ENCODE results near the gene KCTD7.
"Not testable (repeated sequence)": the region's sequence is repeated elsewhere in the genome, so short reads cannot be mapped to it uniquely, and the experiment has no call there.

Gene KCTD7

DNA sequence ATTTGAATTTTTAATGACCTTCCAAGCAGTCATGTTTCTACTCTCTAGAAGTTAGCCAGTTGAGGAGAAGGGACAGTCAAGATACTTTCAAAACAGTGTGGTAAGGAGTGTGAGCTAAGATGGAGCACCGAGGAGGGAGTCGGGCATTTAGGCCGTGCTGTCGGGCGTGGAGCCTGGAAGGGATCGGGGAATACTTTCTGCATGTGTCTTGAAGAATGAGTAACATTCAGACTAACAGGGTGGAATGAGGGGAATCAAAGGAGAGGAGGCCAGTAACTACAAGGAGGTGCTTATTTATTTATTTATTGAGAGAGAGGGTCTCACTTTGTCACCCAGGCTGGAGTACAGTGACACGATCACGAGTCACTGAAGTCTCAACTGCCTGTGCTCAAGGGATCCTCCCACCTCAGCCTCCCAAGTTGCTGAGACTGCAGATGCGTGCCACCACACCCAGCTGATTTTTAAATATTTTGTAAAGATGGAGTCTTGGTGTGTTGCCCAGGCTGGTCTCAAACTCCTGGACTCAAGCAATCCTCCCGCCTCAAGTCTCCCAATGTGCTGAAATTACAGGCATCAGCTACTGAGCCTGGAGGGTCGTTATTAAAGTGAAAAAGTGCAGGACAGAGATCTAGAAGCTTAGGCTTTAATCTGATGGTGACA, 27.3 kb downstream of the KCTD7 start:
- not testable (repeated sequence) for H2AFZ ChIP-seq (ENCODE audit: low read depth, low read length); ATAC-seq (ENCODE audit: insufficient read depth, low read depth); H4K20me1 ChIP-seq (ENCODE audit: insufficient read depth, low read length); H3K9ac ChIP-seq (ENCODE audit: low read depth, low read length); H3K27ac ChIP-seq (ENCODE audit: low read length); H3K27me3 ChIP-seq (ENCODE audit: insufficient read depth, low read length, poor library complexity); H3K9me3 ChIP-seq (ENCODE audit: insufficient read depth, low read length, severe bottlenecking); H3K36me3 ChIP-seq (ENCODE audit: insufficient read depth, low read length); DNase-seq
- peaks cover 64% of the 10 kb centered on the region for H3K79me2 ChIP-seq (ENCODE audit: insufficient read depth, low read length)
- H3K4me2 ChIP-seq (ENCODE audit: insufficient read depth, low read length), result peak overlapping the region; percentile 93; the same call in 1 of the 2 replicates
- H3K4me3 ChIP-seq (ENCODE audit: low read depth in 1 of 2, low read length in 2 of 2), result peak overlapping the region in 1 of 2 experiments; percentile 79; a peak in 2 of 4 replicates
- peaks cover 27% of the 10 kb centered on the region for H3K4me1 ChIP-seq (ENCODE audit: insufficient read depth, low read length)

DNA sequence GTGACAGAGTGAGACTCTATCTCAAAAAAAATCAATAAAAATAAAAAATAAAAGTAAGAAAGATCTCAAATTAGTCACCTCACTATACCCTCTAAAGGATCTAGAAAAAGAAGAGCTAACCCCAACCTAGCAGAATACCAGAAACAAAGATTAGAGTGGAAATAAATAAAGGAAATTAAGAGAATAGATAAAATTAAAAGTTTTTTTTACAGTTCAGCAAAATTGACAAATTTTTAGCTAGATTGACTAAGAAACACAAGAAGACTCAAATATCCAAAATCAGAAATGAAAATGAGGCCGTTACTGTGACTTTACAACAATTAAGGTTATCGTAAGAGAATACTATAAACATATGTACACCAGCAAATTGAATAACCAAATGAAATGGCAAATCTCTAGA, 29.1 kb downstream of the KCTD7 start:
- Histone ChIP-seq H3K4me2 (ENCODE audit: insufficient read depth, low read length) (no peak overlapping the region), H3K9me3 (ENCODE audit: insufficient read depth, low read length, severe bottlenecking) (no peaks in the 10 kb centered on the region), H3K79me2 (ENCODE audit: insufficient read depth, low read length) (peaks cover 74% of the 10 kb centered on the region), H3K9ac (ENCODE audit: low read depth, low read length) (no peak overlapping the region), H2AFZ (ENCODE audit: low read depth, low read length) (no peak overlapping the region), H3K36me3 (ENCODE audit: insufficient read depth, low read length) (peaks cover 4% of the 10 kb centered on the region), H3K4me1 (ENCODE audit: insufficient read depth, low read length) (peaks cover 27% of the 10 kb centered on the region), H4K20me1 (ENCODE audit: insufficient read depth, low read length) (peaks cover 14% of the 10 kb centered on the region; the same call in 1 of the 2 replicates), H3K27me3 (ENCODE audit: insufficient read depth, low read length, poor library complexity) (no peaks in the 10 kb centered on the region), H3K4me3 (ENCODE audit: low read depth in 1 of 2, low read length in 2 of 2) (no peak overlapping the region), H3K27ac (ENCODE audit: low read length) (no peak overlapping the region)
- TF ChIP-seq, protein P1, sequence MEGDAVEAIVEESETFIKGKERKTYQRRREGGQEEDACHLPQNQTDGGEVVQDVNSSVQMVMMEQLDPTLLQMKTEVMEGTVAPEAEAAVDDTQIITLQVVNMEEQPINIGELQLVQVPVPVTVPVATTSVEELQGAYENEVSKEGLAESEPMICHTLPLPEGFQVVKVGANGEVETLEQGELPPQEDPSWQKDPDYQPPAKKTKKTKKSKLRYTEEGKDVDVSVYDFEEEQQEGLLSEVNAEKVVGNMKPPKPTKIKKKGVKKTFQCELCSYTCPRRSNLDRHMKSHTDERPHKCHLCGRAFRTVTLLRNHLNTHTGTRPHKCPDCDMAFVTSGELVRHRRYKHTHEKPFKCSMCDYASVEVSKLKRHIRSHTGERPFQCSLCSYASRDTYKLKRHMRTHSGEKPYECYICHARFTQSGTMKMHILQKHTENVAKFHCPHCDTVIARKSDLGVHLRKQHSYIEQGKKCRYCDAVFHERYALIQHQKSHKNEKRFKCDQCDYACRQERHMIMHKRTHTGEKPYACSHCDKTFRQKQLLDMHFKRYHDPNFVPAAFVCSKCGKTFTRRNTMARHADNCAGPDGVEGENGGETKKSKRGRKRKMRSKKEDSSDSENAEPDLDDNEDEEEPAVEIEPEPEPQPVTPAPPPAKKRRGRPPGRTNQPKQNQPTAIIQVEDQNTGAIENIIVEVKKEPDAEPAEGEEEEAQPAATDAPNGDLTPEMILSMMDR (IDR thresholded peaks at IDR 0.05; ENCODE audit: borderline replicate concordance, extremely low read depth, low read length, poor library complexity, severe bottlenecking), result no peak
- TF ChIP-seq EZH2 (IDR thresholded peaks at IDR 0.05; ENCODE audit: borderline replicate concordance, low read depth, low read length, severe bottlenecking), result no peak
- DNase-seq (no peak), ATAC-seq (ENCODE audit: insufficient read depth, low read depth) (no peak)

DNA sequence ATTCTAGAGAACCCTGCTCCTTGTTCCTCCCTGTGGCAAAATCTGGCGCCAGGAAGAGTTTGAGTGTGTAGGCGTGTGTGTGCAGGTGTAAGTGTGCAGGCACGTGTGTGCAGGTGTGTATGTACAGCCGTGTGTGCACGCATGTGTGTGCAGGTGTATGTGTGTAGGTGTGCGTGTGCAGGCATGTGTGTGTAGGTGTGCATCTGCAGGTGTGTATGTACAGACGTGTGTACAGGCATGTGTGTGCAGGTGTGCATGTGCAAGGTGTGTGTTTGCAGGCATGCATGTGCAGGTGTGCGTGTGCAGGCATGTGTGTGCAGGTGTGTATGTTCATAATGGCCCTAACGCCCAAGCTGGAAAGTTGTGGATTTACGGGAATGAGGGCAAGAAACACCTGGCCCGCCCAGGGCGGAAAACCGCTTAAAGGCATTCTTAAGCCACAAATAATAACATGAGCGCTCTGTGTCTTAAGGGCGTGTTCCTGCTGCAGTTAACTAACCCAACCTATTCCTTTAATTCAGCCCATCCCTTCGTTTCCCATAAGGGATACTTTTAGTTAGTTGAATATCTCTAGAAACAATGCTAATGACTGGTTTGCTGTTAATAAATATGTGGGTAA, 34.1 kb downstream of the KCTD7 start:
- peaks cover 4% of the 10 kb centered on the region; the same call in 1 of the 2 replicates for H3K36me3 ChIP-seq (ENCODE audit: insufficient read depth, low read length)
- no peak overlapping the region for H3K27ac ChIP-seq (ENCODE audit: low read length)
- no peaks in the 10 kb centered on the region for H3K9me3 ChIP-seq (ENCODE audit: insufficient read depth, low read length, severe bottlenecking)
- H3K9ac ChIP-seq (ENCODE audit: low read depth, low read length), result no peak overlapping the region
- ATAC-seq (ENCODE audit: insufficient read depth, low read depth) (no peak), DNase-seq (no peak)
- H3K4me1 ChIP-seq (ENCODE audit: insufficient read depth, low read length), result no peaks in the 10 kb centered on the region
- no peak overlapping the region for H3K4me3 ChIP-seq (ENCODE audit: low read depth in 1 of 2, low read length in 2 of 2)
- H2AFZ ChIP-seq (ENCODE audit: low read depth, low read length), result no peak overlapping the region
- H3K27me3 ChIP-seq (ENCODE audit: insufficient read depth, low read length, poor library complexity), result no peaks in the 10 kb centered on the region
- peaks cover 65% of the 10 kb centered on the region for H3K79me2 ChIP-seq (ENCODE audit: insufficient read depth, low read length)
- H4K20me1 ChIP-seq (ENCODE audit: insufficient read depth, low read length), result peaks cover 31% of the 10 kb centered on the region
- TF ChIP-seq, protein P1 (IDR thresholded peaks at IDR 0.05; ENCODE audit: borderline replicate concordance, extremely low read depth, low read length, poor library complexity, severe bottlenecking), result no peak
- no peak for TF ChIP-seq EZH2 (IDR thresholded peaks at IDR 0.05; ENCODE audit: borderline replicate concordance, low read depth, low read length, severe bottlenecking)
- H3K4me2 ChIP-seq (ENCODE audit: insufficient read depth, low read length), result no peak overlapping the region

DNA sequence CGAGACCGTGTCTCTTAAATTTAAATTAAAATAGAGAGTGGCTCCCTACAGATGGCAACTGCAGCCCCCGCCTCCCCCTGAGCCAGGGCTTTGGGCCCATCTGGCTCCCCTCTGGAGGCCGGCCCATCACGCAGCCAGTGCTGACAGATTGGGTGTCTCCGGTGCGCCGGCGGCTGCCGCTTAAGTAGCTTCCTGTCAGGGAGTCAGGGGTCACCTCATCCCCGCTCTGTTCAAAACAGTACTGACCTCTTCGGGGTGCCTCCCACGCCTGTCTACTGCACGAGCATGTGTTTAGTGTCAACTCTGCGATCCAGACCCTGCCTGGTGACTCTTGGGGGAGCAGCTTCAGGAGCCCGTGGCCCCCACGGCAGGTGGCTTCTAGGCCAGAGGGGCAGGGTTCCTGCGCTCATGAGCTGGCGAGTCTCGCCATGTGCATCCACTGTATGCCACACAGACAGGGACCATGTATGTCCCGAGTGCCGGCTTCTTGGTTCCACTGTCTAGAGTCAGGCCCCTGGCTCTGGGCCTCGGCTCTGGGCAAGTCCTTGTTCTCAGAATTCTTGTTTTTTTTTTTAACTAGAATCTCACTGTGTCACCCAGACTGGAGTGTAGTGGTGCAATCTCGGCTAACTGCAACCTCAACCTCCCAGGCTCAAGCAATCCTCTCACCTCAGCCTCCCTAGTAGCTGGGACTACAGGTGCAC, 36.1 kb downstream of the KCTD7 start:
- TF ChIP-seq EZH2 (IDR thresholded peaks at IDR 0.05; ENCODE audit: borderline replicate concordance, low read depth, low read length, severe bottlenecking), result no peak
- TF ChIP-seq, protein P1 (IDR thresholded peaks at IDR 0.05; ENCODE audit: borderline replicate concordance, extremely low read depth, low read length, poor library complexity, severe bottlenecking), result no peak
- Histone ChIP-seq H3K4me2 (ENCODE audit: insufficient read depth, low read length) (no peak overlapping the region), H3K9ac (ENCODE audit: low read depth, low read length) (no peak overlapping the region), H3K9me3 (ENCODE audit: insufficient read depth, low read length, severe bottlenecking) (no peaks in the 10 kb centered on the region), H3K4me1 (ENCODE audit: insufficient read depth, low read length) (no peaks in the 10 kb centered on the region), H3K27me3 (ENCODE audit: insufficient read depth, low read length, poor library complexity) (no peaks in the 10 kb centered on the region), H4K20me1 (ENCODE audit: insufficient read depth, low read length) (peaks cover 36% of the 10 kb centered on the region), H3K27ac (ENCODE audit: low read length) (no peak overlapping the region), H3K4me3 (ENCODE audit: low read depth in 1 of 2, low read length in 2 of 2) (no peak overlapping the region), H3K79me2 (ENCODE audit: insufficient read depth, low read length) (peaks cover 51% of the 10 kb centered on the region), H3K36me3 (ENCODE audit: insufficient read depth, low read length) (peaks cover 15% of the 10 kb centered on the region), H2AFZ (ENCODE audit: low read depth, low read length) (no peak overlapping the region)
- peak; percentile 36; the same call in 1 of the 3 replicates for ATAC-seq (ENCODE audit: insufficient read depth, low read depth)
- no peak for DNase-seq
